Parathyroid adenoma (tissue), 2 donors: ENCODE results near the gene TCEAL3.

Experiments used
- H2AFZ ChIP-seq: fragments of 300-600 bp; sonication (generic); one replicate; pipeline ENCODE4 v1.7.0; 2017; ENCODE audit warnings: antibody characterized with exemption, mild to moderate bottlenecking
- H3K27ac ChIP-seq: fragments of 300-600 bp; sonication (generic); one replicate; pipeline ENCODE4 v1.7.0; 2017
- H3K27me3 ChIP-seq: fragments of 300-600 bp; sonication (generic); one replicate; pipeline ENCODE4 v1.7.0; 2017; ENCODE audit warnings: low read length; ENCODE audit not compliant: control insufficient read depth, insufficient read depth
- H3K36me3 ChIP-seq: fragments of 300-600 bp; sonication (generic); one replicate; pipeline ENCODE4 v1.7.0; 2017; ENCODE audit warnings: low read length; ENCODE audit not compliant: control insufficient read depth, insufficient read depth
- H3K4me1 ChIP-seq: fragments of 300-600 bp; sonication (generic); one replicate; pipeline ENCODE4 v1.7.0; 2017; ENCODE audit warnings: control low read depth
- H3K4me2 ChIP-seq: fragments of 300-600 bp; sonication (generic); one replicate; pipeline ENCODE4 v1.7.0; 2017; ENCODE audit warnings: low read length
- H3K4me3 ChIP-seq: fragments of 300-600 bp; sonication (generic); one replicate; pipeline ENCODE4 v1.7.0; 2017; ENCODE audit warnings: low read depth, low read length
- H3K79me2 ChIP-seq: fragments of 300-600 bp; sonication (generic); one replicate; pipeline ENCODE4 v1.7.0; 2017; ENCODE audit warnings: control low read depth
- H3K9ac ChIP-seq: fragments of 300-600 bp; sonication (generic); one replicate; pipeline ENCODE4 v1.7.0; 2017; ENCODE audit warnings: mild to moderate bottlenecking
- H3K9me3 ChIP-seq: fragments of 300-600 bp; sonication (generic); one replicate; pipeline ENCODE4 v1.7.0; 2017; ENCODE audit warnings: low read length; ENCODE audit not compliant: control insufficient read depth
- TF ChIP-seq, protein P1 (sequence below): fragments of 300-600 bp; sonication (generic); IDR thresholded peaks from one replicate; pipeline ENCODE4 v1.7.0; 2017; ENCODE audit warnings: antibody characterized with exemption, mild to moderate bottlenecking
- donor health status: primary hyperparathyroidism.

Gene TCEAL3

DNA sequence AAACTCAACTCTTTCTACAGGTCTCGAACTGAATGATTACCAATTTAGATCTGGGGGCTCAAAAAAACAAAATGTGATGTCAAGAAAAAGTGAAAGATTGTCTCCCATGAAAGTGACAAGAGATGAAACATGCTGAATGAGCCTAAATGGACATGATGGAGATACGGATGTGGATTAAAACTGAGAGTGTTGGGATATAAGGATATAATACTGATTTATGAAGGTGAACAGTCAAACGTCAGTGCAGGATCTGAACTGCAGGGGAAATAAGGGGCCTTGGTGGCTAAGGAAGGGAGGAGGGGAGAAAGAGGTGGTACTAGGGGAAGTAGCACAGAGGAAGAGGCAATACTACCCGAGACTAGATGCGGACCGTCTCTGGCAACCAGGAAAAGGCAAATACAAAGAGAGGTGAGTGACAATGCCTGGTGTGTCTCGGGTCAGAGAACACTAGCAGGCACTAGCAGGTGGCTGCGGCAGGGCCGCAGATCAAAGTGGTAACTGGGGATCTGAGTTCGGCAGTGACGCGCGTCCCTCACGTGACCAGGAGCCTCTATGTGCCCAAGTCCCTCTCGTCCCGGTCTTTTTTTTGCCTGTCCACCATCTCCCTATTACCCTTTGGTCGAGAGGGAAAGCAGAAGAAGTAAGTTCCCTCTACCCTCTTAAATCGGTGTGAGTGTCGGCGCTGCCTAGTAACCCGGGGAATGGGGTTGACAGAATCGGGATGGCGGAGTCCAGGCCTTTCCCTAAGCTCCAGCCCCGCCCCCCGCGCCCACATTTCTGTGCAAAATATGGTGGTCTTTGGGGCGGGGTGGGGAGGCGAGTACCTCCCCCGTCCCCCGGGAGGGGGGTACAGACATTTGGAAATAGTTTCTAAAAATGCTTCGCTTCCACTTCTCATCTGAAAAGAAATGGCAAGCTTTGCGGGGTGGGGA is 20.9 kb downstream of the TCEAL3 start, which contains the start of gene TCEAL1:
Gene TCEAL1 (plus strand): TSS at position 590 of the 932 bp plus-strand sequence. CDS start 942 bp downstream, outside the sequence.
- H3K4me1 ChIP-seq = no peaks in the 10 kb centered on the region
- H3K4me3 ChIP-seq = peak within 1 kb of the TSS; percentile 70
- peak within 1 kb of the TSS; percentile 73 for H3K4me2 ChIP-seq
- peak within 1 kb of the TSS; percentile 93 for H2AFZ ChIP-seq
- no peaks in the 10 kb centered on the region for H3K9me3 ChIP-seq
- peak within 1 kb of the TSS; percentile 17 for H3K9ac ChIP-seq
- peak within 1 kb of the TSS; percentile 96 for H3K27ac ChIP-seq
- H3K27me3 ChIP-seq = no peaks in the 10 kb centered on the region
- TF ChIP-seq, protein P1, sequence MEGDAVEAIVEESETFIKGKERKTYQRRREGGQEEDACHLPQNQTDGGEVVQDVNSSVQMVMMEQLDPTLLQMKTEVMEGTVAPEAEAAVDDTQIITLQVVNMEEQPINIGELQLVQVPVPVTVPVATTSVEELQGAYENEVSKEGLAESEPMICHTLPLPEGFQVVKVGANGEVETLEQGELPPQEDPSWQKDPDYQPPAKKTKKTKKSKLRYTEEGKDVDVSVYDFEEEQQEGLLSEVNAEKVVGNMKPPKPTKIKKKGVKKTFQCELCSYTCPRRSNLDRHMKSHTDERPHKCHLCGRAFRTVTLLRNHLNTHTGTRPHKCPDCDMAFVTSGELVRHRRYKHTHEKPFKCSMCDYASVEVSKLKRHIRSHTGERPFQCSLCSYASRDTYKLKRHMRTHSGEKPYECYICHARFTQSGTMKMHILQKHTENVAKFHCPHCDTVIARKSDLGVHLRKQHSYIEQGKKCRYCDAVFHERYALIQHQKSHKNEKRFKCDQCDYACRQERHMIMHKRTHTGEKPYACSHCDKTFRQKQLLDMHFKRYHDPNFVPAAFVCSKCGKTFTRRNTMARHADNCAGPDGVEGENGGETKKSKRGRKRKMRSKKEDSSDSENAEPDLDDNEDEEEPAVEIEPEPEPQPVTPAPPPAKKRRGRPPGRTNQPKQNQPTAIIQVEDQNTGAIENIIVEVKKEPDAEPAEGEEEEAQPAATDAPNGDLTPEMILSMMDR = no peak
- H3K79me2 ChIP-seq = no peaks in the 10 kb centered on the region
- H3K36me3 ChIP-seq = no peaks in the 10 kb centered on the region

DNA sequence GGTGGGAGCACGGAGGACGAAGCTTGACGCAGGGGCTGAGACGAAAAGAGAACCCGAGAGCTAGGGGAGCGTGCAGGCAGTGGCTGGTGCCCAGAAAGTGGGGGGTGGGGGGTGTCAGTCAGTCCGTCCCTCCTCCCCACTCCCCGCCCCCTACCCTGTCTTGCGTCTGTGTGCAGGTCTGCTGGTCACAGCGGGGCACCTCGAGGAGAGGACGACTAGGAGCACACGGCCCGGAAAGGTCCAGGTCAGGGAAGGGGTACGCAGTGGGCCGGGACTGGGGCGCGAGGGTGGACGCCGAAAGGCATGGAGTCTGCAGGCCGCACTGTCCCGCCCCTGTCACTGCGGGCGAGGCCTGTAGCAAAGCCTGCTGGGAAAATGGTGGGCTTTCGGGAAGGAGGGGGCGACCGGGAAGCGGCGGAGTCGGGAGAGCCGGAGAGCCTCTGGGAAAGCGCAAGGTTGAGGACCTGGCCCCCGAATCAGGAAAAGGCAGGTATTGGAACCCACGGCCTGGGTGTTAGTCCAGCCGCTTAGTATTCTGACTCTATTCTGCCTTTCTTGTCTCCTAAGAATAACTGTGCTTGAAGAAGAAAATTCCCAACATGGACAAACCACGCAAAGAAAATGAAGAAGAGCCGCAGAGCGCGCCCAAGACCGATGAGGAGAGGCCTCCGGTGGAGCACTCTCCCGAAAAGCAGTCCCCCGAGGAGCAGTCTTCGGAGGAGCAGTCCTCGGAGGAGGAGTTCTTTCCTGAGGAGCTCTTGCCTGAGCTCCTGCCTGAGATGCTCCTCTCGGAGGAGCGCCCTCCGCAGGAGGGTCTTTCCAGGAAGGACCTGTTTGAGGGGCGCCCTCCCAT is 21.8 kb downstream of the TCEAL3 start:
- peak overlapping the region; percentile 70 for H3K4me3 ChIP-seq
- H2AFZ ChIP-seq = peak overlapping the region; percentile 93
- H3K79me2 ChIP-seq = no peaks in the 10 kb centered on the region
- no peaks in the 10 kb centered on the region for H3K4me1 ChIP-seq
- no peaks in the 10 kb centered on the region for H3K27me3 ChIP-seq
- peak overlapping the region; percentile 73 for H3K4me2 ChIP-seq
- no peaks in the 10 kb centered on the region for H3K9me3 ChIP-seq
- H3K27ac ChIP-seq = peak overlapping the region; percentile 96
- TF ChIP-seq, protein P1 = peak; percentile 50
- peak overlapping the region; percentile 17 for H3K9ac ChIP-seq
- H3K36me3 ChIP-seq = no peaks in the 10 kb centered on the region

DNA sequence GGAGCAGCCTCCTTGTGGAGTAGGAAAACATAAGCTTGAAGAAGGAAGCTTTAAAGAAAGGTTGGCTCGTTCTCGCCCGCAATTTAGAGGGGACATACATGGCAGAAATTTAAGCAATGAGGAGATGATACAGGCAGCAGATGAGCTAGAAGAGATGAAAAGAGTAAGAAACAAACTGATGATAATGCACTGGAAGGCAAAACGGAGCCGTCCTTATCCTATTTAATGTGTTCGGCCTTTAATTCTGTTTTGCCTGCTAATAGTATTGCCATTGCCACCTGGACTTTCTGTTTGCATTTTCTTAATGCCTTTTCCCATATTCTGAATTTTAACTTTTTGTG is 22.4 kb downstream of the TCEAL3 start:
- H3K4me1 ChIP-seq = no peaks in the 10 kb centered on the region

DNA sequence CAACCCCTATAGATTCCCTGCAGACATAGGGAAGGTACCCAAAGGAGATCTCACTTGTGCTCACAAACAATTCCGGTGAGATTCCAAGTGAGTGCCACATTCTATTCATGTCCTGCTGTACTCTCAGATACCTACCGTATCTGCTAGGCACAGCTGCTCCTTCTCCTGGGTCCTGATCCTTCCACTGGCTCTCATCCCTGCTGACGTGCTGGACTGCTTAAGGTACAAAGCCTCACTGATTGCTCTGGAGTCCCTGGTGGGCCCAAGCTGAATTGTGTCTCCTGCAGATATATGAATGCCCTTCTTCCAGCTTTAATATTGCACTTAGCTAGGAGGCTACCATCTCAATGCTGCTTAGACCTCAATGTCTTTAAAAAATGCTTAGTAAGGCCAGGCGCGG is 23.4 kb downstream of the TCEAL3 start:
- TF ChIP-seq, protein P1 = no peak
- H3K27ac ChIP-seq = no peak overlapping the region

More for the DNA sequence above, 22.4 kb downstream of the TCEAL3 start:
- Histone ChIP-seq H3K27me3 (no peaks in the 10 kb centered on the region), H3K79me2 (no peaks in the 10 kb centered on the region), H3K9ac (no peak overlapping the region), H3K4me3 (peak overlapping the region; percentile 70), H3K9me3 (no peaks in the 10 kb centered on the region), H3K36me3 (no peaks in the 10 kb centered on the region), H3K27ac (peak overlapping the region; percentile 96), H3K4me2 (peak overlapping the region; percentile 73), H2AFZ (peak overlapping the region; percentile 93)
- TF ChIP-seq, protein P1 = no peak

More for the DNA sequence above, 23.4 kb downstream of the TCEAL3 start:
- Histone ChIP-seq H3K4me2 (no peak overlapping the region), H3K9ac (no peak overlapping the region), H3K4me1 (no peaks in the 10 kb centered on the region), H3K79me2 (no peaks in the 10 kb centered on the region), H3K27me3 (no peaks in the 10 kb centered on the region), H3K9me3 (no peaks in the 10 kb centered on the region), H2AFZ (no peak overlapping the region), H3K36me3 (no peaks in the 10 kb centered on the region), H3K4me3 (no peak overlapping the region)
